DOHH2 (cell line): ENCODE data around the gene POU2F3.
A peak's percentile ranks its signal among the peaks of the same experiment; 100 is the strongest.

ENCODE experiments used
- H3F3A ChIP-seq: fragments of 200-600 bp; sonication (generic), shearing (Covaris generic); 2 replicates; pipeline ENCODE4 v1.6.0; 2016; ENCODE audit warnings: antibody characterized with exemption, mild to moderate bottlenecking; ENCODE audit not compliant: control insufficient read depth, insufficient read depth
- H3K27ac ChIP-seq: fragments of 200-600 bp; sonication (generic); 2 replicates; pipeline ENCODE4 v1.5.1; 2014; ENCODE audit warnings: low read depth, mild to moderate bottlenecking, low read length, moderate library complexity
- H3K27me3 ChIP-seq: fragments of 200-600 bp; sonication (generic); 2 replicates; pipeline ENCODE4 v1.6.1; 2014; ENCODE audit warnings: mild to moderate bottlenecking, low read length, mixed read lengths; ENCODE audit not compliant: control insufficient read depth
- H3K36me3 ChIP-seq: fragments of 200-600 bp; sonication (generic); 2 replicates; pipeline ENCODE4 v1.6.1; 2014; ENCODE audit warnings: mild to moderate bottlenecking, low read length, moderate library complexity, mixed read lengths; ENCODE audit not compliant: control insufficient read depth
- H3K4me1 ChIP-seq: fragments of 200-600 bp; sonication (generic); 2 replicates; pipeline ENCODE4 v1.6.1; 2014; ENCODE audit warnings: mild to moderate bottlenecking, low read length, mixed read lengths; ENCODE audit not compliant: control insufficient read depth
- H3K4me2 ChIP-seq: fragments of 200-600 bp; sonication (generic); 2 replicates; pipeline ENCODE4 v1.6.0; 2014; ENCODE audit warnings: mild to moderate bottlenecking, low read length, moderate library complexity
- H3K4me3 ChIP-seq: fragments of 200-600 bp; sonication (generic); 2 replicates; pipeline ENCODE4 v1.5.1; 2014; ENCODE audit warnings: mild to moderate bottlenecking, low read length, mixed read lengths
- H3K79me2 ChIP-seq: fragments of 200-600 bp; sonication (generic); 2 replicates; pipeline ENCODE4 v1.6.1; 2014; ENCODE audit warnings: mild to moderate bottlenecking, low read length, mixed read lengths; ENCODE audit not compliant: control insufficient read depth
- H3K9me2 ChIP-seq: fragments of 200-600 bp; sonication (generic); replicated peaks from 2 replicates; pipeline ENCODE4 v1.6.1; 2014; ENCODE audit warnings: mild to moderate bottlenecking, low read length, mixed read lengths; ENCODE audit not compliant: control insufficient read depth
- H3K9me3 ChIP-seq: fragments of 200-600 bp; sonication (generic); 2 replicates; pipeline ENCODE4 v1.6.1; 2014; ENCODE audit warnings: antibody characterized with exemption, low read length, mixed read lengths; ENCODE audit not compliant: control insufficient read depth, insufficient read depth
- H4K20me1 ChIP-seq: fragments of 200-600 bp; sonication (generic); 2 replicates; pipeline ENCODE4 v1.6.0; 2014; ENCODE audit warnings: low read depth, mild to moderate bottlenecking, antibody characterized with exemption, low read length, moderate library complexity; ENCODE audit not compliant: control insufficient read depth, insufficient read depth
- CTCF ChIP-seq: fragments of 200-600 bp; sonication (generic); IDR thresholded peaks from one replicate; pipeline ENCODE4 v1.5.1; 2014; ENCODE audit warnings: antibody characterized with exemption, mild to moderate bottlenecking, low read depth, low read length; ENCODE audit not compliant: poor library complexity, severe bottlenecking
- EZH2phosphoT487 ChIP-seq: fragments of 200-600 bp; sonication (generic); IDR thresholded peaks from 2 replicates; pipeline ENCODE4 v1.6.1; 2017; ENCODE audit warnings: borderline replicate concordance, mild to moderate bottlenecking, antibody characterized with exemption, low read length, moderate library complexity, mixed read lengths

The POU2F3 gene

DNA sequence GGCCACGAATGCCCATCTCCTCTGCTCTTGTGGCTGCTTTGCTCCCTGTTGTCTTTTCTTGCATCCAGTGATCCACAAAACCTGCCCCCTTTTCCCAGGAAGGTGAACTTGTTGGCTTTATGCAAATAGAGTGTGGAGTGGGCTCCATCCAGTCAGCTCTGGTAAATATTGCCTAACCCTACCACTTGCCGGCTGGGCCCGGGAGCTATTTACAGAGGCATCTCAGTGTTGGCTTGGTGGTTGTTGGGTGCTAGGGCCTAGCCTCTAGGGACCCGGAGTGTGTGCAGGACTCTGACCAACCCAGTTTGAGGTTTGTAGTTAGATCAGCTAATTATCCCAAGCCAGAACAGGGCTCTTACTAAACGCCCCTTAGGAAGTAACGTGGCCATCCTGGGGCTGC lies 44.3 kb downstream of the POU2F3 start:
- H3K9me3 ChIP-seq = no peaks in the 10 kb centered on the region

DNA sequence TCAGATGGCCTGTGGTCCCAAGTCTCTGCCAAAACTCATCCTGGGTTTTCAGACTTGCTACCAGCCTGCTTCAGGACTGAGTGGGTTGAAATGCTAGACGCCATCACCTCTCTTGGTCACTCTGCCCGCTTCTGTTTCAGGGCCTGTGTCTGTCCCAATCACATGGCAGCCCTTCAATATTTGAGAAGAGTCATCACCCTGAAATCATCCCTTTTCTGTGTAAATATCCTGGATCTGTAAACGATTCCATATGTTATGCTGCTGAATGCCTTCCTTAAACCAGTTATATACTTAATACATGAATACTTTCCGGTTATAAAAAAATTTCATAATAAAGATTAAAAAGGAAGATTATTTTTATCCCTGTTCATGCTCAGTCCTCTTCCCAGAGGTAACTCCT lies 45.3 kb downstream of the POU2F3 start:
- Histone ChIP-seq H3K36me3 (no peaks in the 10 kb centered on the region), H3K4me1 (peaks cover 8% of the 10 kb centered on the region), H4K20me1 (no peaks in the 10 kb centered on the region), H3K4me2 (no peak overlapping the region), H3K9me2 (no peaks in the 10 kb centered on the region), H3F3A (no peaks in the 10 kb centered on the region), H3K9me3 (no peaks in the 10 kb centered on the region), H3K79me2 (no peaks in the 10 kb centered on the region), H3K27me3 (peaks cover 7% of the 10 kb centered on the region), H3K27ac (no peak overlapping the region), H3K4me3 (no peak overlapping the region)
- TF ChIP-seq CTCF = no peak
- no peak for TF ChIP-seq EZH2phosphoT487

More for the DNA sequence above, 44.3 kb downstream of the POU2F3 start:
- Histone ChIP-seq H3F3A (no peaks in the 10 kb centered on the region), H3K4me2 (no peak overlapping the region), H3K9me2 (no peaks in the 10 kb centered on the region), H3K4me1 (peaks cover 3% of the 10 kb centered on the region), H3K27ac (no peak overlapping the region), H4K20me1 (no peaks in the 10 kb centered on the region), H3K36me3 (no peaks in the 10 kb centered on the region), H3K79me2 (no peaks in the 10 kb centered on the region), H3K4me3 (no peak overlapping the region), H3K27me3 (peaks cover 7% of the 10 kb centered on the region)
- no peak for TF ChIP-seq CTCF
- TF ChIP-seq EZH2phosphoT487 = no peak

DNA sequence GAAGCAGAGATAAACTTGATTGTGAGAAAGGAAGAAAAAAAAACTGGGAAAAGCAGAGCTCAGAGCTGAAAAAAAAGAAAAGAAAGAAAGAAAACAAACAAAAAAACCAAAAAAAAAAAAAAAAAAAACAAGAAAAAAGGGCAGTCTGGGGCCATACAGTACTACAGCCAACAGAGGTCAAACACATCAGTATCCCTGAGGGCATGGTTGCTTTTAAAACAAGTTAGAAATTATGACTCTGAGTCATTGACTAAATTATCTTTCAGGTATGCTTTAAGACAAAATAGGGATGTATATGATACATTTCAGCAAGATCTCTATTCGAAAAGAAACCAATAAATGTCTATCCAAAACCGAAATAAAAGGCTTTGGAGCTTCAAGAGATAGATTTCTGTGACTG lies 48.1 kb downstream of the POU2F3 start:
- no peak overlapping the region for H3K4me2 ChIP-seq
- peaks cover 8% of the 10 kb centered on the region for H3K4me1 ChIP-seq
- H3K36me3 ChIP-seq = no peaks in the 10 kb centered on the region
- H3K9me2 ChIP-seq = no peaks in the 10 kb centered on the region
- H4K20me1 ChIP-seq = no peaks in the 10 kb centered on the region
- no peaks in the 10 kb centered on the region for H3F3A ChIP-seq
- H3K4me3 ChIP-seq = no peak overlapping the region
- H3K79me2 ChIP-seq = no peaks in the 10 kb centered on the region
- no peaks in the 10 kb centered on the region for H3K9me3 ChIP-seq
- TF ChIP-seq EZH2phosphoT487 = no peak
- no peak for TF ChIP-seq CTCF
- H3K27ac ChIP-seq = no peak overlapping the region
- H3K27me3 ChIP-seq = peaks cover 14% of the 10 kb centered on the region

DNA sequence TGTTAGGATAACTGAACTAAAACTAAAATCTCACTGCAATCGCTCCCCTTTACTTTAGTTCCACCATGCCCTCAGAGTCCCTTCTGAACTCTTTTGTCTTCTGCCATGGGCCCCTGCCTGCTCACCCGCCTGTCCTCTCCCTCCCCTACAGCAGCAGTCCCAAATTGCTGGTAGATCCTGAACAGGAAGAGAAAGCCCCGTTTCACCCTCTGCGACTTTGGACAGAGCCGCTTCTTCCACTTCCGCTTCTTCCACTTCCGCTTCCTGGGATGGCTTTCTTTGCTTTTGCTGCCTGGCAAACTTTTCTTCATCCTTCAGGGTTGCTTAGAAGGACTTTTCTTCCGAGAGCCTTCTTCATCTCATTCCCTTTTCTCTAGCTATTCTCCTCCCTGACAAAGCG lies 49.5 kb downstream of the POU2F3 start:
- Histone ChIP-seq H3K79me2 (no peaks in the 10 kb centered on the region), H3K27ac (no peak overlapping the region), H4K20me1 (no peaks in the 10 kb centered on the region), H3K27me3 (peaks cover 18% of the 10 kb centered on the region), H3F3A (no peaks in the 10 kb centered on the region), H3K4me1 (peaks cover 8% of the 10 kb centered on the region), H3K36me3 (no peaks in the 10 kb centered on the region), H3K4me2 (peak overlapping the region; percentile 26), H3K9me3 (no peaks in the 10 kb centered on the region), H3K9me2 (no peaks in the 10 kb centered on the region), H3K4me3 (peak overlapping the region; percentile 35)
- no peak for TF ChIP-seq EZH2phosphoT487
- no peak for TF ChIP-seq CTCF
